Endothelial cell of umbilical vein (primary cell): ENCODE results near the gene CELSR1. TPM values are rescaled to one million over a fixed set of nuclear protein-coding genes. Genes with fewer than 3 reads are reported as not detected.

Experiments
- BruUV-seq: library from RNA; stranded (reverse); fragments of 400-500 nt; replicated peaks from 2 replicates; lab custom pipeline; 2021; lab: Mats Ljungman, UMichigan
- CTCF ChIA-PET: fragments of 300-600, 350-600 bp; sonication (Branson Sonifier 250); formaldehyde crosslinking; loops from one replicate; lab custom pipeline; 2021; ENCODE audit warnings: antibody characterized with exemption, inconsistent platforms; lab: Charles Lee
- POLR2A ChIA-PET: fragments of 300-600, 350-600 bp; sonication (Branson Sonifier 250); formaldehyde crosslinking; loops from one replicate; lab custom pipeline; 2021; ENCODE audit warnings: antibody characterized with exemption, inconsistent platforms; lab: Charles Lee
- DNase-seq: peaks from one replicate; pipeline ENCODE4 v3.0.0-alpha.2; 2011; ENCODE audit warnings: low read depth, low spot score
- FAIRE-seq: peaks from 2 replicates; lab custom pipeline; 2011; peaks lifted over from hg19 to GRCh38; lab: Jason Lieb, UNC
- H2AFZ ChIP-seq: 2 replicates; pipeline ENCODE4 v1.6.0; 2012; ENCODE audit warnings: low read depth, low read length, control low read depth, inconsistent platforms
- H3K27ac ChIP-seq: 2 replicates; pipeline ENCODE4 v1.5.1; 2011; ENCODE audit warnings: low read depth, mild to moderate bottlenecking, control low read depth, low read length, moderate library complexity; ENCODE audit not compliant: insufficient read depth
- H3K27me3 ChIP-seq, 2 experiments: 2 replicates each; pipeline versions ENCODE4 v1.6.0 to v1.6.1; 2011; ENCODE audit warnings: low read length in 2 of 2, mixed read lengths in 1 of 2; ENCODE audit not compliant: control insufficient read depth in 2 of 2, insufficient read depth in 2 of 2
- H3K36me3 ChIP-seq, 2 experiments: 2 replicates in 1 of 2; 3 replicates in 1 of 2; pipeline ENCODE4 v1.5.1; 2011; ENCODE audit warnings: low read length in 2 of 2, mild to moderate bottlenecking in 1 of 2, moderate library complexity in 1 of 2; ENCODE audit not compliant: control insufficient read depth in 2 of 2, insufficient read depth in 2 of 2; ENCODE audit errors: extremely low read depth in 1 of 2
- H3K4me1 ChIP-seq: 3 replicates; pipeline ENCODE4 v1.5.1; 2011; ENCODE audit warnings: mild to moderate bottlenecking, low read length; ENCODE audit not compliant: control insufficient read depth, insufficient read depth; ENCODE audit errors: extremely low read depth
- H3K4me2 ChIP-seq: 2 replicates; pipeline ENCODE4 v1.6.1; 2011; ENCODE audit warnings: low read length, control low read depth, mixed read lengths; ENCODE audit not compliant: insufficient read depth
- H3K4me3 ChIP-seq, 3 experiments: fragments of 200-600 bp in 1 of 3; sonication (generic), shearing (Covaris generic) in 1 of 3; replicated peaks in 1 of 3; 2 replicates each; pipeline ENCODE4 v1.5.1; 2011 to 2016; ENCODE audit warnings: control low read depth in 3 of 3, low read length in 3 of 3, mild to moderate bottlenecking in 2 of 3, inconsistent platforms in 1 of 3, low read depth in 1 of 3, moderate library complexity in 1 of 3; ENCODE audit not compliant: insufficient read depth in 1 of 3
- H3K79me2 ChIP-seq: 2 replicates; pipeline ENCODE4 v1.6.0; 2012; ENCODE audit warnings: low read length, inconsistent platforms; ENCODE audit not compliant: control insufficient read depth, insufficient read depth
- H3K9ac ChIP-seq: replicated peaks from 2 replicates; pipeline ENCODE3; 2011; ENCODE audit warnings: low read length, control low read depth; ENCODE audit not compliant: insufficient read depth; ENCODE audit errors: extremely low read depth
- H3K9me1 ChIP-seq: replicated peaks from 3 replicates; pipeline ENCODE4 v1.6.0; 2011; ENCODE audit warnings: mild to moderate bottlenecking, low read length; ENCODE audit not compliant: control insufficient read depth, insufficient read depth; ENCODE audit errors: extremely low read depth
- H3K9me3 ChIP-seq: replicated peaks from 2 replicates; pipeline ENCODE4 v1.5.1; 2012; ENCODE audit warnings: low read length, inconsistent platforms; ENCODE audit not compliant: control insufficient read depth, insufficient read depth
- H4K20me1 ChIP-seq: replicated peaks from 2 replicates; pipeline ENCODE3; 2011; ENCODE audit warnings: mild to moderate bottlenecking, low read length; ENCODE audit not compliant: control insufficient read depth, insufficient read depth; ENCODE audit errors: extremely low read depth
- CTCF ChIP-seq, 2 donors: IDR thresholded peaks; 1 replicate in 1 of 2; 2 replicates in 1 of 2; pipeline ENCODE4 v1.5.1; 2011; ENCODE audit warnings: low read length in 2 of 2, mild to moderate bottlenecking in 2 of 2, moderate library complexity in 2 of 2, control low read depth in 1 of 2, inconsistent platforms in 1 of 2, low read depth in 1 of 2; ENCODE audit not compliant: insufficient read depth in 1 of 2; ENCODE audit errors: extremely low read depth in 1 of 2
- EZH2 ChIP-seq: IDR thresholded peaks from 2 replicates; pipeline ENCODE4 v1.6.1; 2012; ENCODE audit warnings: borderline replicate concordance, low read depth, mild to moderate bottlenecking, moderate library complexity, low read length, inconsistent platforms; ENCODE audit not compliant: severe bottlenecking
- FOS ChIP-seq: IDR thresholded peaks from 2 replicates; pipeline ENCODE4 v1.6.1; 2011; ENCODE audit warnings: mild to moderate bottlenecking, low read length, moderate library complexity, borderline replicate concordance; ENCODE audit not compliant: insufficient read depth
- GATA2 ChIP-seq: IDR thresholded peaks from 2 replicates; pipeline ENCODE4 v1.7.0; 2011; ENCODE audit warnings: low read depth, mild to moderate bottlenecking, moderate library complexity, mixed read lengths, low read length; ENCODE audit not compliant: insufficient read length, insufficient read depth
- JUN ChIP-seq: IDR thresholded peaks from 2 replicates; pipeline ENCODE4 v1.6.1; 2011; ENCODE audit warnings: borderline replicate concordance, low read depth; ENCODE audit not compliant: insufficient read length, insufficient read depth
- MAX ChIP-seq: IDR thresholded peaks from 2 replicates; pipeline ENCODE4 v1.6.1; 2011; ENCODE audit not compliant: insufficient read depth, insufficient read length
- MYC ChIP-seq: IDR thresholded peaks from one replicate; pipeline ENCODE4 v1.6.1; 2011; ENCODE audit warnings: mild to moderate bottlenecking, low read depth, low read length
- POLR2A ChIP-seq: IDR thresholded peaks from 2 replicates; pipeline ENCODE4 v1.6.1; 2012; ENCODE audit warnings: low read depth, mild to moderate bottlenecking, control low read depth, low read length
- dilution Hi-C: fragments of 300-500 bp; cut with MboI; formaldehyde crosslinking; loops from one replicate; pipeline ENCODE4 v1.15.0; 2019; ENCODE audit warnings: low sequenced_read_pairs; ENCODE audit not compliant: extremely low pct_ligation_motif_present
- intact Hi-C: fragments of 100-400 bp; cut with micrococcal nuclease; formaldehyde crosslinking; loops from one replicate; pipeline ENCODE4 v1.10.0; 2022
- polyA plus RNA-seq, 4 experiments: library from polyadenylated mRNA; depleted of rRNA in 3 of 4; stranded (reverse) in 3 of 4; unstranded in 1 of 4; fragments of >200 nt; gene quantifications; 2 replicates each; pipeline versions ENCODE4 v1.2.1 to v1.2.3, GENCODE V29; 2011 to 2012; ENCODE audit warnings: missing spikeins in 1 of 4
- total RNA-seq: library from RNA; stranded (reverse); gene quantifications from 2 replicates; pipeline ENCODE4 v1.2.3, GENCODE V29; 2021

CELSR1 gene
- total and polyA plus RNA-seq, 2 donors (not counting 3 experiments of a cell fraction or from before 2014, with no cell fraction given): 3.7 to 5.4 TPM

DNA sequence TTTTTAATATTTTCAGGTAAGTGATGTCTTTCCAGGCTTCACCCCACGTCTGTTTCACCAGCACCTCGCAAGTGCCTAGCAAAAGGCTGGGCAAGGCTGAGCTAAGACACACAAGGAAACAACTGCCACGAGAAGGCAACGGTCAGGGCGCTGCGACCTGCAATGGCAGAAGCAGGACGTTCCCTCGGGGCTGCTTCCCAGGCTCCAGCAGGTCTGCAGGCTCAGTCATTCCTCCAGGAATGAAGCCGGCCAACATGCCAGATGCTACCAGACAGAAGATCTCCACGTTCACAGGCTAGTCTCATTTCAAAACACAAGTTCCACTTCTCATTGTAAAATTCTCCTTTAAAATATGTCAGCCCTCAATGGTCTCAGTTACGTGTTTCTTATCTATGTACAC, 45.5 kb downstream of the CELSR1 start:
- H3K9ac ChIP-seq: no peak overlapping the region
- H3K4me1 ChIP-seq: no peaks in the 10 kb centered on the region
- H3K4me3 ChIP-seq: no peak overlapping the region
- no peak overlapping the region for H3K4me2 ChIP-seq
- DNase-seq: no peak
- no TSS peak for BruUV-seq
- H2AFZ ChIP-seq: no peak overlapping the region
- no peaks in the 10 kb centered on the region for H3K27me3 ChIP-seq
- no peak for FAIRE-seq
- TF ChIP-seq MAX: no peak
- no peak for TF ChIP-seq FOS
- no peak for TF ChIP-seq GATA2
- no peak for TF ChIP-seq MYC
- no peak for TF ChIP-seq POLR2A
- TF ChIP-seq JUN: no peak
- TF ChIP-seq EZH2: no peak
- TF ChIP-seq CTCF (IDR thresholded peaks at IDR 0.05; ENCODE audit: extremely low read depth in 1 of 2, insufficient read depth in 1 of 2, low read depth in 1 of 2, low read length in 2 of 2): no peak
- no peaks in the 10 kb centered on the region for H4K20me1 ChIP-seq
- H3K36me3 ChIP-seq: no peaks in the 10 kb centered on the region
- no peak overlapping the region for H3K27ac ChIP-seq
- dilution Hi-C loops (no loop called here), intact Hi-C loops (no loop called here)
- POLR2A ChIA-PET: no interaction called here
- H3K9me1 ChIP-seq: no peaks in the 10 kb centered on the region
- no peaks in the 10 kb centered on the region for H3K79me2 ChIP-seq
- H3K9me3 ChIP-seq: no peaks in the 10 kb centered on the region
- CTCF ChIA-PET: interaction anchor here (1.4 to 1.6 kb wide), 2 partner anchors 11 to 124 kb away, joined by 4 read pairs; no protein-coding TSS in a partner anchor
